PC-9 (cell line): ENCODE data around the gene PDIA4. TPM values are rescaled to one million over a fixed set of nuclear protein-coding genes. Genes with fewer than 3 reads are reported as not detected.

ENCODE experiments used
- BruUV-seq: library from RNA; stranded (reverse); fragments of 400-500 nt; replicated peaks from 2 replicates; lab custom pipeline; 2021; lab: Mats Ljungman, UMichigan
- CTCF ChIA-PET: fragments of 300-600 bp; sonication (Branson Sonifier 250); formaldehyde crosslinking; loops from one replicate; lab custom pipeline; 2022; ENCODE audit warnings: antibody characterized with exemption; lab: Charles Lee
- POLR2A ChIA-PET: fragments of 300-600 bp; sonication (Branson Sonifier 250); formaldehyde crosslinking; loops from one replicate; lab custom pipeline; 2022; ENCODE audit warnings: antibody characterized with exemption; ENCODE audit not compliant: unreplicated experiment; lab: Charles Lee
- DNase-seq, 2 experiments: peaks; one replicate each; pipeline versions ENCODE4 v3.0.0 to v3.0.0-alpha.2; 2015 to 2022; ENCODE audit warnings: mixed read lengths in 1 of 2
- H2AFZ ChIP-seq: fragments of 200-600 bp; sonication (generic); 2 replicates; pipeline ENCODE4 v1.8.1; 2017; ENCODE audit warnings: antibody characterized with exemption
- H3F3A ChIP-seq: fragments of 200-600 bp; sonication (generic); 2 replicates; pipeline ENCODE4 v1.8.1; 2017; ENCODE audit warnings: antibody characterized with exemption, mild to moderate bottlenecking, low read depth; ENCODE audit not compliant: insufficient read depth
- H3K27ac ChIP-seq: fragments of 200-600 bp; sonication (generic); 2 replicates; pipeline ENCODE4 v1.6.1; 2016; ENCODE audit warnings: mixed run types
- H3K27me3 ChIP-seq: fragments of 200-600 bp; sonication (generic); 2 replicates; pipeline ENCODE4 v1.6.1; 2016; ENCODE audit warnings: low read depth, mixed run types; ENCODE audit not compliant: insufficient read depth
- H3K36me3 ChIP-seq: fragments of 200-600 bp; sonication (generic); 2 replicates; pipeline ENCODE4 v1.6.1; 2016; ENCODE audit warnings: low read depth, mixed run types
- H3K4me1 ChIP-seq: fragments of 200-600 bp; sonication (generic); replicated peaks from 2 replicates; pipeline ENCODE4 v1.6.1; 2016; ENCODE audit warnings: mixed run types; ENCODE audit not compliant: insufficient read depth
- H3K4me2 ChIP-seq: fragments of 200-600 bp; sonication (generic); 2 replicates; pipeline ENCODE4 v1.6.1; 2017; ENCODE audit warnings: mixed run types
- H3K4me3 ChIP-seq: fragments of 200-600 bp; sonication (generic); 2 replicates; pipeline ENCODE4 v1.6.1; 2016; ENCODE audit warnings: mixed run types
- H3K79me2 ChIP-seq: fragments of 200-600 bp; sonication (generic); 2 replicates; pipeline ENCODE4 v1.6.1; 2017; ENCODE audit warnings: low read depth, mixed run types
- H3K9me2 ChIP-seq: fragments of 200-600 bp; sonication (generic); 2 replicates; pipeline ENCODE4 v1.8.1; 2017; ENCODE audit warnings: mild to moderate bottlenecking; ENCODE audit not compliant: insufficient read depth
- H3K9me3 ChIP-seq: fragments of 200-600 bp; sonication (generic); 2 replicates; pipeline ENCODE4 v1.8.1; 2016; ENCODE audit warnings: low read depth; ENCODE audit not compliant: insufficient read depth
- H4K20me1 ChIP-seq: fragments of 200-600 bp; sonication (generic); 2 replicates; pipeline ENCODE4 v1.8.1; 2017; ENCODE audit not compliant: insufficient read depth
- CTCF ChIP-seq: fragments of 200-600 bp; sonication (generic); conservative IDR thresholded peaks from 2 replicates; pipeline ENCODE4 v1.6.1; 2017; ENCODE audit warnings: mixed run types, antibody characterized with exemption, mild to moderate bottlenecking, moderate library complexity
- EZH2 ChIP-seq: fragments of 200-600 bp; sonication (generic); IDR thresholded peaks from 2 replicates; pipeline ENCODE4 v1.8.0; 2017; ENCODE audit warnings: antibody characterized with exemption, low read depth
- intact Hi-C: fragments of 100-400 bp; cut with micrococcal nuclease; formaldehyde crosslinking; loops from one replicate; pipeline ENCODE4 v1.10.0; 2022; ENCODE audit not compliant: unreplicated experiment
- total RNA-seq: library from RNA; stranded (reverse); gene quantifications from 2 replicates; pipeline ENCODE4 v1.2.3, GENCODE V29; 2021

Gene PDIA4
- total RNA-seq, 1 experiment from 2014 or later: 221 TPM

- no peaks in the 10 kb centered on the region for H3K27me3 ChIP-seq
- H2AFZ ChIP-seq: peak overlapping the region; percentile 74; the same call in 1 of the 2 replicates
- DNase-seq: no peak
- H3K4me1 ChIP-seq: peaks cover 24% of the 10 kb centered on the region
- H3K27ac ChIP-seq: peak overlapping the region; percentile 78
- H3K4me3 ChIP-seq: peak overlapping the region; percentile 73
- peak overlapping the region; percentile 91 for H3K4me2 ChIP-seq
- H3K36me3 ChIP-seq: peaks cover 5% of the 10 kb centered on the region; the same call in 1 of the 2 replicates
- H3K9me2 ChIP-seq: no peaks in the 10 kb centered on the region
- BruUV-seq: TSS peak; percentile 48
- no peaks in the 10 kb centered on the region for H3K9me3 ChIP-seq
- peaks cover 60% of the 10 kb centered on the region for H3K79me2 ChIP-seq
- peaks cover 16% of the 10 kb centered on the region; the same call in 1 of the 2 replicates for H4K20me1 ChIP-seq
- peaks cover 19% of the 10 kb centered on the region for H3F3A ChIP-seq
- ChIA-PET POLR2A (interaction anchor here (0.7 kb wide), 1 partner anchor 811 kb away, joined by 5 read pairs; the partner anchor contains the start of gene ZNF862), CTCF (interaction anchor here (0.6 kb wide), 1 partner anchor 18 kb away, joined by 6 read pairs; no protein-coding TSS in a partner anchor)
- TF ChIP-seq CTCF: no peak
- TF ChIP-seq EZH2: no peak
- intact Hi-C loops: no loop called here
These were observed 1.2 kb downstream of the PDIA4 start for GRCh38 chr7:149027055-149027454.

DNA sequence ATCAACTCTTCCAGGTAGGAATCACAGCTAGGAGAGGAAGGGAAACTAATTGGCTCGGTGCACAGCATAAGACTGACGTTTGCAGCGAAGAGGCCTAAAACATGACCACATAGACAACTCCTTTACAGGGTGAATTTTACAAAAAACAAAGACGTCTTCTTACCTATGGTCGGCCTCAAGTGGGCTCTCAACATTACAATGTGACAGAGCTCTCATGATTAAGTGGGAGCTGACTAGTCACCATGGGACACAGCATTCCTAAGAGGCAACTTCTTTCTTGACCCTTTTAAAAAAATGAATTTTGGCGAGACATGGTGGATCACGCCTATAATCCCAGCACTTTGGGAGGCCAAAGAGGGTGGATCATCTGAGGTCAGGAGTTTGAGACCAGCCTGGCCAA, 4.6 kb downstream of the PDIA4 start:
- Histone ChIP-seq H3K36me3 (peaks cover 12% of the 10 kb centered on the region), H3K9me3 (no peaks in the 10 kb centered on the region), H3K4me1 (peaks cover 15% of the 10 kb centered on the region), H3F3A (peaks cover 18% of the 10 kb centered on the region), H3K4me2 (no peak overlapping the region), H3K27me3 (no peaks in the 10 kb centered on the region), H3K9me2 (no peaks in the 10 kb centered on the region), H4K20me1 (peaks cover 20% of the 10 kb centered on the region; the same call in 1 of the 2 replicates), H2AFZ (no peak overlapping the region), H3K4me3 (no peak overlapping the region), H3K27ac (no peak overlapping the region), H3K79me2 (peaks cover 67% of the 10 kb centered on the region)
- intact Hi-C loops: no loop called here
- no TSS peak for BruUV-seq
- ChIA-PET POLR2A (no interaction called here), CTCF (no interaction called here)
- TF ChIP-seq CTCF: no peak
- no peak for TF ChIP-seq EZH2
- no peak for DNase-seq

GRCh38 chr7:149022756-149023360, 5.4 kb downstream of the PDIA4 start:
- CTCF ChIA-PET: interaction anchor here (0.6 kb wide), 1 partner anchor 581 kb away, joined by 7 read pairs; no protein-coding TSS in a partner anchor
- no peaks in the 10 kb centered on the region for H3K9me3 ChIP-seq

More at GRCh38 chr7:149022756-149023360, 5.4 kb downstream of the PDIA4 start:
- Histone ChIP-seq H3K27me3 (no peaks in the 10 kb centered on the region), H3F3A (peaks cover 14% of the 10 kb centered on the region), H3K79me2 (peaks cover 64% of the 10 kb centered on the region), H3K36me3 (peaks cover 12% of the 10 kb centered on the region), H3K27ac (no peak overlapping the region), H3K4me3 (no peak overlapping the region), H3K4me1 (peaks cover 15% of the 10 kb centered on the region), H2AFZ (no peak overlapping the region), H4K20me1 (peaks cover 20% of the 10 kb centered on the region; the same call in 1 of the 2 replicates), H3K9me2 (no peaks in the 10 kb centered on the region), H3K4me2 (no peak overlapping the region)
- BruUV-seq: no TSS peak
- TF ChIP-seq CTCF (no peak), EZH2 (no peak)
- POLR2A ChIA-PET: interaction anchor here (0.6 kb wide), 1 partner anchor 474 kb away, joined by 3 read pairs; no protein-coding TSS in a partner anchor
- intact Hi-C loops: no loop called here
- no peak for DNase-seq
